Adrenal gland (tissue), 12 donors: ENCODE measurements around the gene SPAG9. TPM values are rescaled to one million over a fixed set of nuclear protein-coding genes. Genes with fewer than 3 reads are reported as not detected.

ENCODE experiments used
- DNase-seq, 7 donors: peaks; one replicate each; pipeline ENCODE4 v3.0.0-alpha.2; 2019 to 2020
- H3K27ac ChIP-seq, 5 donors: fragments of 200-600 bp; sonication (generic) in 4 of 5; 1 replicate in 3 of 5; 2 replicates in 2 of 5; pipeline versions ENCODE4 v1.5.1 to v1.8.0; 2016 to 2020; ENCODE audit warnings: mild to moderate bottlenecking in 1 of 5
- H3K27me3 ChIP-seq: fragments of 200-600 bp; 2 replicates; pipeline ENCODE4 v1.8.0; 2021
- H3K36me3 ChIP-seq, 2 donors: fragments of 200-600 bp; replicated peaks in 1 of 2; 1 replicate in 1 of 2; 2 replicates in 1 of 2; pipeline versions ENCODE4 v1.5.1 to v1.8.0; 2018 to 2022
- H3K4me1 ChIP-seq, 2 donors: fragments of 200-600 bp; replicated peaks in 1 of 2; 1 replicate in 1 of 2; 2 replicates in 1 of 2; pipeline versions ENCODE4 v1.5.1 to v1.8.0; 2018 to 2021
- H3K4me3 ChIP-seq, 4 donors: fragments of 200-600 bp; sonication (generic) in 3 of 4; one replicate each; pipeline ENCODE4 v1.5.1; 2016 to 2018
- H3K9me3 ChIP-seq, 3 donors: fragments of 200-600 bp; sonication (generic) in 1 of 3; replicated peaks in 1 of 3; 1 replicate in 2 of 3; 2 replicates in 1 of 3; pipeline versions ENCODE4 v1.5.1 to v1.8.0; 2016 to 2021
- CTCF ChIP-seq, 6 experiments: fragments of 450-650 bp in 4 of 6; fragments of 200-600 bp in 2 of 6; sonication (generic) in 1 of 6; IDR thresholded peaks; 1 replicate in 5 of 6; 2 replicates in 1 of 6; pipeline versions ENCODE4 v1.5.1 to v1.8.0; 2016 to 2021; ENCODE audit warnings: antibody characterized with exemption in 6 of 6, mild to moderate bottlenecking in 2 of 6, moderate library complexity in 1 of 6
- POLR2A ChIP-seq, 2 donors: fragments of 450-650 bp; IDR thresholded peaks; one replicate each; pipeline ENCODE4 v1.6.1; 2017; ENCODE audit warnings: antibody characterized with exemption in 2 of 2, mild to moderate bottlenecking in 2 of 2, moderate library complexity in 1 of 2
- WGBS, 4 donors: extraction: QIAGEN DNeasy Blood & Tissue Kit in 2 of 4; methylation state at CpG; one replicate each; pipeline versions ENCODE4 v1.1.5 to v1.1.7; 2013 to 2017; 5-methylcytosine and 5-hydroxymethylcytosine counted together
- intact Hi-C, 2 donors: fragments of 100-400 bp; cut with DNase I; formaldehyde crosslinking; loops; one replicate each; pipeline versions ENCODE4 v1.14.1 to v1.15.0; 2022 to 2023
- polyA plus RNA-seq, 3 donors: library from polyadenylated mRNA; stranded (reverse); fragments of 200-250 nt in 2 of 3; fragments of 350-450 nt in 1 of 3; fragmentation: Illumina TruSeq in 1 of 3; extraction: RNeasy Lipid Tissue Mini Kit (QIAGEN cat#74804) in 1 of 3; gene quantifications; one replicate each; pipeline ENCODE4 v1.2.3, GENCODE V29; 2013 to 2014
- total RNA-seq, 9 donors: library from RNA; depleted of rRNA in 4 of 9; stranded (reverse); fragments of >200 nt in 4 of 9; fragments of 120-200 nt in 1 of 9; fragmentation: NEBNext Ultra II Directional in 1 of 9; extraction: Animal tissue kit (Norgen Biotek cat#: 25700) in 1 of 9; gene quantifications; one replicate each; pipeline versions ENCODE4 v1.1.0 to v1.2.4, GENCODE V29; 2013 to 2023
- donor health status: healthy with polysubstance abuse.
- donor health status: Bipolar disorder and iron deficiency.
- donor health status: DM: yes; HTN: yes; CAD: no.
- donor health status: DM: no; HTN: no; CAD: no.
- donor health status: DM: no; HTN: no; CAD: no.
- donor health status: DM: yes; HTN: yes; CAD: no.

The SPAG9 gene
- total and polyA plus RNA-seq, 12 donors = 23.5 to 99.8 (median 62.9) TPM

- Histone ChIP-seq H3K9me3 (no peaks in the 10 kb centered on the region), H3K27ac (no peak overlapping the region), H3K27me3 (no peaks in the 10 kb centered on the region), H3K4me3 (no peak overlapping the region), H3K36me3 (peaks cover 0 to 91% of the 10 kb centered on the region in 2 donors), H3K4me1 (no peaks in the 10 kb centered on the region)
- TF ChIP-seq POLR2A (IDR thresholded peaks at IDR 0.05) = no peak
- TF ChIP-seq CTCF (IDR thresholded peaks at IDR 0.05) = no peak
- intact Hi-C loops = no loop called here
- 95 to 100% (median 97%) methylated on average over 2 of the region's 2 CpGs for WGBS, 4 donors
- no peak for DNase-seq
Observed at GRCh38 chr17:50995668-50996067, 125.0 kb downstream of the SPAG9 start.

GRCh38 chr17:50993544-50993943, 127.1 kb downstream of the SPAG9 start:
- H3K4me1 ChIP-seq = no peaks in the 10 kb centered on the region
- no peak overlapping the region for H3K4me3 ChIP-seq
- TF ChIP-seq POLR2A (IDR thresholded peaks at IDR 0.05) = no peak
- no peak for TF ChIP-seq CTCF (IDR thresholded peaks at IDR 0.05)
- intact Hi-C loops = no loop called here
- WGBS, 4 donors = 60 to 65% (median 62%) methylated on average over 2 of the region's 2 CpGs
- no peak for DNase-seq
- H3K36me3 ChIP-seq = peaks cover 0 to 96% of the 10 kb centered on the region in 2 donors
- no peak overlapping the region for H3K27ac ChIP-seq
- H3K9me3 ChIP-seq = no peaks in the 10 kb centered on the region
- H3K27me3 ChIP-seq = no peaks in the 10 kb centered on the region

DNA sequence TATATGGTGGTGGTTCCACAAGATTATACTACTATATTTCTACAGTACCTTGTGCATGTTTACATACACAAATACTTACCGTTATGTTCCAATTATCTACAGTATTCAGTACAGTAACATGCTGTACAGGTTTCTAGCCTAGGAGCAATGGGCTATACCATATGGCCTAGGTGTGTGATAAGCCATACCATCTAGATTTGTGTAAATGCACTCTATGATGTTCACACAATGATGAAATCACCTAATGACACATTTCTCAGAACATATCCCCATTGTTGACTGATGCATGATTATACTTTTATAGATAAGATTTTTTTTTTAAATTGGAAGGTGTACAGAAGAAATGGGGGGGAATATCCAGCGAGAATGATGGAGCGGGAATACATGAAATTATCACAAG, 131.5 kb downstream of the SPAG9 start:
- DNase-seq = no peak
- H3K4me3 ChIP-seq = no peak overlapping the region
- no peaks in the 10 kb centered on the region for H3K27me3 ChIP-seq
- TF ChIP-seq CTCF (IDR thresholded peaks at IDR 0.05) = no peak
- no peak for TF ChIP-seq POLR2A (IDR thresholded peaks at IDR 0.05)
- peaks cover 6 to 9% of the 10 kb centered on the region in 2 donors for H3K4me1 ChIP-seq
- 93 to 95% (median 95%) methylated on average over 3 of the region's 3 CpGs for WGBS, 4 donors
- H3K27ac ChIP-seq = no peak overlapping the region
- intact Hi-C loops = no loop called here
- no peaks in the 10 kb centered on the region for H3K9me3 ChIP-seq
- H3K36me3 ChIP-seq = peaks cover 0 to 88% of the 10 kb centered on the region in 2 donors

DNA sequence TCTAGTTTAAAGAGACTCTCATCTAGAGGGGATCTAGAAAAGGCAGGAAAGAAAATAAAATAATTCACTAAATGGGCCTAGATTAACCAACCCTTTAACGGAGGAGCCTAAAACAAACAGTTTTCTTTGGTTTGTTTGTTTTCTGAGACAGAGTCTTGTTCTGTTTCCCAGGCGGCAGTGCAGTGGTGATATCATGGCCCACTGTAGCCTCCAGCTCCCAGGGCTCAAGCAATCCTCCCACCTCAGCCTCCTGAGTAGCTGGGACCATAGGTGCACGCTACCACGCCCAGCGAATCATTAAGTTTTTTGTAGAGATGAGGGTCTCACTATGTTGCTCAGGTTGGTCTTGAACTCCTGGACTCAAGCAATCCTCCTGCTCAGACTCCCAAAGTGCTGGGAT, 132.2 kb downstream of the SPAG9 start:
- TF ChIP-seq CTCF (IDR thresholded peaks at IDR 0.05) = no peak
- no peak for TF ChIP-seq POLR2A (IDR thresholded peaks at IDR 0.05)
- 92 to 96% (median 95%) methylated on average over 5 of the region's 5 CpGs for whole genome bisulfite sequencing, 4 donors
- no peak overlapping the region for H3K27ac ChIP-seq
- H3K4me3 ChIP-seq = no peak overlapping the region
- H3K4me1 ChIP-seq = peaks cover 6 to 9% of the 10 kb centered on the region in 2 donors
- intact Hi-C loops = no loop called here
- DNase-seq = no peak
- no peaks in the 10 kb centered on the region for H3K27me3 ChIP-seq
- H3K36me3 ChIP-seq = peaks cover 0 to 81% of the 10 kb centered on the region in 2 donors
- no peaks in the 10 kb centered on the region for H3K9me3 ChIP-seq
